Measurements from ENCODE around the gene SYNE1. TPM values are rescaled to one million over a fixed set of nuclear protein-coding genes. Genes with fewer than 3 reads are reported as not detected.

The SYNE1 gene
- total and polyA plus RNA-seq, 2 of the 8 experiments (the other 6 are each of a cell fraction or from before 2014, with no cell fraction given), result 2.8 to 5.5 TPM

- TF ChIP-seq, protein P1, sequence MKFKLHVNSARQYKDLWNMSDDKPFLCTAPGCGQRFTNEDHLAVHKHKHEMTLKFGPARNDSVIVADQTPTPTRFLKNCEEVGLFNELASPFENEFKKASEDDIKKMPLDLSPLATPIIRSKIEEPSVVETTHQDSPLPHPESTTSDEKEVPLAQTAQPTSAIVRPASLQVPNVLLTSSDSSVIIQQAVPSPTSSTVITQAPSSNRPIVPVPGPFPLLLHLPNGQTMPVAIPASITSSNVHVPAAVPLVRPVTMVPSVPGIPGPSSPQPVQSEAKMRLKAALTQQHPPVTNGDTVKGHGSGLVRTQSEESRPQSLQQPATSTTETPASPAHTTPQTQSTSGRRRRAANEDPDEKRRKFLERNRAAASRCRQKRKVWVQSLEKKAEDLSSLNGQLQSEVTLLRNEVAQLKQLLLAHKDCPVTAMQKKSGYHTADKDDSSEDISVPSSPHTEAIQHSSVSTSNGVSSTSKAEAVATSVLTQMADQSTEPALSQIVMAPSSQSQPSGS (IDR thresholded peaks at IDR 0.05; ENCODE audit: low read length), result no peak
- TF ChIP-seq MAFK (IDR thresholded peaks at IDR 0.05; ENCODE audit: low read depth, low read length) (no peak), CTCF (IDR thresholded peaks at IDR 0.05; ENCODE audit: control extremely low read depth in 1 of 3, insufficient read depth in 1 of 3, low read depth in 1 of 3, low read length in 3 of 3) (no peak), FOSL1 (IDR thresholded peaks at IDR 0.05; ENCODE audit: insufficient read depth, low read depth, low read length) (no peak), CBX5 (IDR thresholded peaks at IDR 0.05; ENCODE audit: low read depth, low read length) (no peak), BCL11A (IDR thresholded peaks at IDR 0.05; ENCODE audit: low read depth in 2 of 2, low read length in 2 of 2) (no peak)
Observed at GRCh38 chr6:152272486-152272885, 364.7 kb downstream of the SYNE1 start (continued).

Measured in H1 (cell line).